GM12878 (cell line): ENCODE results near the gene NLN. TPM values are rescaled to one million over a fixed set of nuclear protein-coding genes. Genes with fewer than 3 reads are reported as not detected.

Source experiments
- ATAC-seq: fragments of 200-7000 bp; cut with Tn5 transposase; 3 replicates; pipeline ENCODE4 v1.9.1; 2020; ENCODE audit warnings: mild to moderate bottlenecking, moderate library complexity
- BruUV-seq: library from RNA; stranded (reverse); fragments of 400-500 nt; replicated peaks from 2 replicates; lab custom pipeline; 2021; lab: Mats Ljungman, UMichigan
- CTCF ChIA-PET: fragments of 300-600 bp; sonication (Branson Sonifier 250); formaldehyde crosslinking; extraction: SDS; loops from one replicate; lab custom pipeline; 2021; ENCODE audit warnings: inconsistent platforms; lab: Yijun Ruan, JAX
- POLR2A ChIA-PET: fragments of 350-600 bp; formaldehyde crosslinking; extraction: SDS; loops from one replicate; lab custom pipeline; 2021; ENCODE audit warnings: inconsistent platforms; lab: Charles Lee
- RAD21 ChIA-PET: fragments of 300-600 bp; sonication (Branson Sonifier 250); formaldehyde crosslinking; loops from one replicate; lab custom pipeline; 2023; ENCODE audit warnings: antibody characterized with exemption; ENCODE audit not compliant: unreplicated experiment; lab: Charles Lee
- SMC1A ChIA-PET: fragments of 300-600 bp; sonication (Branson Sonifier 250); formaldehyde crosslinking; loops from one replicate; lab custom pipeline; 2023; ENCODE audit not compliant: unreplicated experiment, uncharacterized antibody; lab: Charles Lee
- DNase-seq: peaks from one replicate; pipeline ENCODE4 v3.0.0-alpha.2; 2011; ENCODE audit warnings: low read depth, low spot score
- FAIRE-seq: peaks from 3 replicates; lab custom pipeline; 2011; peaks lifted over from hg19 to GRCh38; lab: Jason Lieb, UNC
- H2AFZ ChIP-seq: 2 replicates; pipeline ENCODE4 v1.6.0; 2011; ENCODE audit warnings: low read depth, low read length, control low read depth; ENCODE audit not compliant: control insufficient read depth
- H3K27ac ChIP-seq: 2 replicates; pipeline ENCODE4 v1.5.1; 2011; ENCODE audit warnings: control low read depth; ENCODE audit not compliant: control insufficient read depth, insufficient read depth
- H3K27me3 ChIP-seq, 2 experiments: replicated peaks in 1 of 2; 2 replicates each; pipeline versions ENCODE4 v1.6.0 to v1.6.1; 2011; ENCODE audit warnings: low read length in 1 of 2; ENCODE audit not compliant: control insufficient read depth in 2 of 2, insufficient read depth in 2 of 2
- H3K36me3 ChIP-seq, 2 experiments: 2 replicates each; pipeline ENCODE4 v1.5.1; 2011; ENCODE audit warnings: low read length in 1 of 2; ENCODE audit not compliant: control insufficient read depth in 2 of 2, insufficient read depth in 2 of 2
- H3K4me1 ChIP-seq: 2 replicates; pipeline ENCODE4 v1.6.1; 2011; ENCODE audit warnings: mild to moderate bottlenecking, low read length, moderate library complexity, mixed read lengths; ENCODE audit not compliant: control insufficient read depth, insufficient read depth
- H3K4me2 ChIP-seq: 2 replicates; pipeline ENCODE4 v1.6.0; 2011; ENCODE audit warnings: control low read depth; ENCODE audit not compliant: control insufficient read depth, insufficient read depth
- H3K4me3 ChIP-seq: fragments of 200-600 bp; sonication (generic); 2 replicates; pipeline ENCODE4 v1.5.1; 2016
- H3K79me2 ChIP-seq: 2 replicates; pipeline ENCODE4 v1.6.0; 2011; ENCODE audit warnings: low read length; ENCODE audit not compliant: control insufficient read depth, insufficient read depth
- H3K9ac ChIP-seq: 2 replicates; pipeline ENCODE4 v1.8.0; 2011; ENCODE audit warnings: low read length, control low read depth, mixed read lengths; ENCODE audit not compliant: control insufficient read depth, insufficient read depth
- H3K9me3 ChIP-seq: replicated peaks from 3 replicates; pipeline ENCODE4 v1.5.1; 2011; ENCODE audit warnings: mild to moderate bottlenecking, low read length; ENCODE audit not compliant: control insufficient read depth, insufficient read depth
- H4K20me1 ChIP-seq: 2 replicates; pipeline ENCODE4 v1.6.0; 2011; ENCODE audit not compliant: control insufficient read depth, insufficient read depth
- BRCA1 ChIP-seq: IDR thresholded peaks from 2 replicates; pipeline ENCODE4 v1.6.1; 2011; ENCODE audit warnings: low read depth, low read length, improper control_type of control experiment
- CBX5 ChIP-seq: sonication (generic); IDR thresholded peaks from 2 replicates; pipeline ENCODE4 v1.6.1; 2016; ENCODE audit warnings: low read depth, moderate library complexity, mild to moderate bottlenecking, inconsistent platforms
- EGR1 ChIP-seq, 2 experiments: IDR thresholded peaks; 1 replicate in 1 of 2; 2 replicates in 1 of 2; pipeline ENCODE4 v1.6.1; 2011 to 2012; ENCODE audit warnings: low read depth in 2 of 2, low read length in 2 of 2, borderline replicate concordance in 1 of 2, mild to moderate bottlenecking in 1 of 2, moderate library complexity in 1 of 2
- MYB ChIP-seq: fragments of 150-350 bp; IDR thresholded peaks from 2 replicates; pipeline ENCODE4 v1.6.1; 2014; ENCODE audit warnings: mild to moderate bottlenecking, low read depth, low read length, borderline replicate concordance
- NBN ChIP-seq: fragments of 450-650 bp; IDR thresholded peaks from 2 replicates; pipeline ENCODE4 v1.6.1; 2016
- SIN3A ChIP-seq: IDR thresholded peaks from 2 replicates; pipeline ENCODE4 v1.6.1; 2012; ENCODE audit warnings: low read depth, low read length, improper control_type of control experiment
- ZBED1 ChIP-seq: IDR thresholded peaks from 2 replicates; pipeline ENCODE4 v1.6.1; 2016; ENCODE audit warnings: borderline replicate concordance
- ZSCAN29 ChIP-seq: fragments of 450-650 bp; IDR thresholded peaks from 2 replicates; pipeline ENCODE4 v1.6.1; 2017; ENCODE audit warnings: mild to moderate bottlenecking, moderate library complexity
- WGBS: methylation state at CpG from one replicate; pipeline ENCODE4 v1.1.6; 2016; ENCODE audit warnings: low lambda C conversion rate; ENCODE audit not compliant: insufficient replicate concordance, insufficient coverage; ENCODE audit errors: missing lambda C conversion rate; 5-methylcytosine and 5-hydroxymethylcytosine counted together
- in situ Hi-C: fragments of 300-500 bp; cut with MboI; formaldehyde crosslinking; loops from 9 replicates; pipeline ENCODE4 v1.14.3; 2018; ENCODE audit warnings: mixed read lengths
- intact Hi-C: fragments of 100-400 bp; cut with micrococcal nuclease; formaldehyde crosslinking; loops from one replicate; pipeline ENCODE4 v1.14.2; 2022; ENCODE audit not compliant: unreplicated experiment
- polyA plus RNA-seq, 11 experiments: library from polyadenylated mRNA; depleted of rRNA in 4 of 11; unstranded in 6 of 11; stranded (reverse) in 5 of 11; fragments of >200 nt; fragmentation: Nextera tagmentation in 4 of 11; fragmentation: Illumina TruSeq in 1 of 11; extraction: Ambion mirVana in 4 of 11; extraction: Trizol in 1 of 11; gene quantifications; 1 replicate in 1 of 11; 2 replicates in 10 of 11; pipeline versions ENCODE4 v1.2.1 to v1.2.3, GENCODE V29; 2011 to 2016; ENCODE audit warnings: inconsistent platforms in 2 of 11, missing spikeins in 2 of 11, low read depth in 1 of 11
- total RNA-seq, 4 experiments: library from RNA; depleted of rRNA in 3 of 4; stranded (reverse); fragments of >200 nt in 3 of 4; fragmentation: Illumina TruSeq in 1 of 4; extraction: Trizol in 1 of 4; gene quantifications; 2 replicates each; pipeline versions ENCODE4 v1.2.1 to v1.2.3, GENCODE V29; 2013 to 2021

The NLN gene
- total and polyA plus RNA-seq, 10 of the 15 experiments (the other 5 are each of a cell fraction or from before 2014, with no cell fraction given), result 6.8 to 56.9 (median 33.3) TPM

DNA sequence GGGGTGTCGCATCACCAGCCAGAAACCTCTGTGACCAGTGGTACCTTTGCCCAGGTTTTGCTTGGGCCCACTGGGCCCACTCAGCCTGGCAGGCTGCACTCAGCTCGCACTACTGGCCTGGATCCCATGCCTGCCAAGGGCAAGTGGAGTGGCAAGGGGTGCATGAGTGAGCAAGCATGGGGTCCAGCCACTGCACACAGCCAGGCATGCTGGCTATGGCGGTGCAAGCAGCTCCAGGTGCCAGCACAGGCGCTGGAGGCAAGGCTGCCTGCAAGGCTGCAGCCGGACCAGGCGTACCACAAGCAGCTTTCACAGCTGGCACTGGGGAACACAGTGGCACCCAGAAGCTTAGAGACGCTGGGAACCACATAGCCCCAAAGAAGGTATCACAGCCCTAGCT is 80.1 kb downstream of the NLN start:
- H3K9ac ChIP-seq, result no peak overlapping the region
- ATAC-seq, result no peak
- ChIA-PET RAD21 (no interaction called here), POLR2A (interaction anchor here (1.7 kb wide), 1 partner anchor 42 kb away, joined by 4 read pairs; no protein-coding TSS in a partner anchor), SMC1A (interaction anchor here (0.5 to 1.8 kb wide), 4 partner anchors 11 to 434 kb away, joined by 3 to 5 read pairs (median 3); no protein-coding TSS in a partner anchor)
- no peak overlapping the region for H3K27ac ChIP-seq
- 98% methylated on average over 7 of the region's 7 CpGs for WGBS
- FAIRE-seq, result no peak
- intact Hi-C loops (no loop called here), in situ Hi-C loops (no loop called here)
- no peaks in the 10 kb centered on the region; a peak in 1 of 4 replicates for H3K36me3 ChIP-seq
- H3K4me2 ChIP-seq, result no peak overlapping the region
- no peaks in the 10 kb centered on the region for H4K20me1 ChIP-seq
- no peaks in the 10 kb centered on the region for H3K4me1 ChIP-seq
- no peaks in the 10 kb centered on the region for H3K79me2 ChIP-seq
- BruUV-seq, result no TSS peak
- H3K9me3 ChIP-seq, result peaks cover 11% of the 10 kb centered on the region; the same call in 2 of the 3 replicates
- H3K4me3 ChIP-seq, result no peak overlapping the region
- DNase-seq, result no peak
- TF ChIP-seq ZSCAN29 (no peak), SIN3A (no peak), ZBED1 (no peak), NBN (no peak), MYB (no peak), EGR1 (IDR thresholded peaks at IDR 0.05; ENCODE audit: borderline replicate concordance in 1 of 2, low read depth in 2 of 2, low read length in 2 of 2) (no peak)
- TF ChIP-seq, all 136 proteins: peak for 0
- Histone ChIP-seq H3K27me3 (no peaks in the 10 kb centered on the region), H2AFZ (no peak overlapping the region)
- CTCF ChIA-PET, result no interaction called here

DNA sequence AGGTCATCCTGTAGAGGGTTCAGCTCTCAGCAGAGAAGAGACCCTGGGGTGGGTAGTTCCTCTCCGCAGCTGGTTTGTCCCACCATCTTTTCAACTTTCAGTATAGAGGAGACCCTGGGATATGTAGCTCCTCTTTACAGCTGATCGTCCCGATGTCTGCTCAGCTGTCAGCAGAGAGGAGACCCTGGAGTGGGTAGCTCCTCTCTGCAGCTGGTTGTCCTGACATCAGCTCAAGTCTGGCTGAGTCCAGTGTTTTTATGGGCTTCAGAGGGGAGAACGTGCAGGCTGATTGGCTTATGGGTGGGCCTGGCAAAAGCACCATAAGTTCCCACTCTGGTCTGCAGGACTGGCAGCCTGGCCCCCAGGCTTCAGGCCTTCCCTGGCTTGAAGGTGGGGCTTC is 80.8 kb downstream of the NLN start:
- BruUV-seq, result no TSS peak
- TF ChIP-seq CBX5 (peak; percentile 75; the same call in 1 of the 2 replicates), BRCA1 (no peak)
- intact Hi-C loops, result no loop called here

More for the DNA sequence above, 80.8 kb downstream of the NLN start:
- no peak overlapping the region for H3K4me2 ChIP-seq
- in situ Hi-C loops, result no loop called here
- FAIRE-seq (no peak), ATAC-seq (no peak), DNase-seq (no peak)
- SMC1A ChIA-PET, result interaction anchor here (1.2 to 1.8 kb wide), 2 partner anchors 11 to 31 kb away, joined by 3 to 5 read pairs; no protein-coding TSS in a partner anchor
- CTCF ChIA-PET, result interaction anchor here (1.0 to 1.8 kb wide), 2 partner anchors 15 to 17 kb away, joined by 3 read pairs; no protein-coding TSS in a partner anchor
- H3K9ac ChIP-seq, result no peak overlapping the region
- H2AFZ ChIP-seq, result no peak overlapping the region
- no peak overlapping the region for H3K27ac ChIP-seq
- POLR2A ChIA-PET, result interaction anchor here (0.6 kb wide), 1 partner anchor 11 kb away, joined by 3 read pairs; no protein-coding TSS in a partner anchor
- peaks cover 11% of the 10 kb centered on the region; the same call in 2 of the 3 replicates for H3K9me3 ChIP-seq
- H3K79me2 ChIP-seq, result no peaks in the 10 kb centered on the region
- H3K4me1 ChIP-seq, result no peaks in the 10 kb centered on the region
- no peak overlapping the region for H3K4me3 ChIP-seq
- WGBS, result 98% methylated on average over 4 of the region's 4 CpGs
- RAD21 ChIA-PET, result no interaction called here
- H4K20me1 ChIP-seq, result no peaks in the 10 kb centered on the region
- H3K36me3 ChIP-seq, result no peaks in the 10 kb centered on the region; a peak in 1 of 4 replicates
- H3K27me3 ChIP-seq, result no peaks in the 10 kb centered on the region
